GM12878 (cell line): ENCODE measurements around the gene LCMT1. TPM values are rescaled to one million over a fixed set of nuclear protein-coding genes. Genes with fewer than 3 reads are reported as not detected.
"Not testable (repeated sequence)": the region's sequence is repeated elsewhere in the genome, so short reads cannot be mapped to it uniquely, and the experiment has no call there.

Source experiments
- ATAC-seq: fragments of 200-7000 bp; cut with Tn5 transposase; 3 replicates; pipeline ENCODE4 v1.9.1; 2020; ENCODE audit warnings: mild to moderate bottlenecking, moderate library complexity
- BruUV-seq: library from RNA; stranded (reverse); fragments of 400-500 nt; replicated peaks from 2 replicates; lab custom pipeline; 2021; lab: Mats Ljungman, UMichigan
- CTCF ChIA-PET: fragments of 300-600 bp; sonication (Branson Sonifier 250); formaldehyde crosslinking; extraction: SDS; loops from one replicate; lab custom pipeline; 2021; ENCODE audit warnings: inconsistent platforms; lab: Yijun Ruan, JAX
- POLR2A ChIA-PET: fragments of 350-600 bp; formaldehyde crosslinking; extraction: SDS; loops from one replicate; lab custom pipeline; 2021; ENCODE audit warnings: inconsistent platforms; lab: Charles Lee
- RAD21 ChIA-PET: fragments of 300-600 bp; sonication (Branson Sonifier 250); formaldehyde crosslinking; loops from one replicate; lab custom pipeline; 2023; ENCODE audit warnings: antibody characterized with exemption; ENCODE audit not compliant: unreplicated experiment; lab: Charles Lee
- SMC1A ChIA-PET: fragments of 300-600 bp; sonication (Branson Sonifier 250); formaldehyde crosslinking; loops from one replicate; lab custom pipeline; 2023; ENCODE audit not compliant: unreplicated experiment, uncharacterized antibody; lab: Charles Lee
- DNase-seq: peaks from one replicate; pipeline ENCODE4 v3.0.0-alpha.2; 2011; ENCODE audit warnings: low read depth, low spot score
- FAIRE-seq: peaks from 3 replicates; lab custom pipeline; 2011; peaks lifted over from hg19 to GRCh38; lab: Jason Lieb, UNC
- H2AFZ ChIP-seq: 2 replicates; pipeline ENCODE4 v1.6.0; 2011; ENCODE audit warnings: low read depth, low read length, control low read depth; ENCODE audit not compliant: control insufficient read depth
- H3K27ac ChIP-seq: 2 replicates; pipeline ENCODE4 v1.5.1; 2011; ENCODE audit warnings: control low read depth; ENCODE audit not compliant: control insufficient read depth, insufficient read depth
- H3K27me3 ChIP-seq, 2 experiments: replicated peaks in 1 of 2; 2 replicates each; pipeline versions ENCODE4 v1.6.0 to v1.6.1; 2011; ENCODE audit warnings: low read length in 1 of 2; ENCODE audit not compliant: control insufficient read depth in 2 of 2, insufficient read depth in 2 of 2
- H3K36me3 ChIP-seq, 2 experiments: 2 replicates each; pipeline ENCODE4 v1.5.1; 2011; ENCODE audit warnings: low read length in 1 of 2; ENCODE audit not compliant: control insufficient read depth in 2 of 2, insufficient read depth in 2 of 2
- H3K4me1 ChIP-seq: 2 replicates; pipeline ENCODE4 v1.6.1; 2011; ENCODE audit warnings: mild to moderate bottlenecking, low read length, moderate library complexity, mixed read lengths; ENCODE audit not compliant: control insufficient read depth, insufficient read depth
- H3K4me2 ChIP-seq: 2 replicates; pipeline ENCODE4 v1.6.0; 2011; ENCODE audit warnings: control low read depth; ENCODE audit not compliant: control insufficient read depth, insufficient read depth
- H3K4me3 ChIP-seq: fragments of 200-600 bp; sonication (generic); 2 replicates; pipeline ENCODE4 v1.5.1; 2016
- H3K79me2 ChIP-seq: 2 replicates; pipeline ENCODE4 v1.6.0; 2011; ENCODE audit warnings: low read length; ENCODE audit not compliant: control insufficient read depth, insufficient read depth
- H3K9ac ChIP-seq: 2 replicates; pipeline ENCODE4 v1.8.0; 2011; ENCODE audit warnings: low read length, control low read depth, mixed read lengths; ENCODE audit not compliant: control insufficient read depth, insufficient read depth
- H3K9me3 ChIP-seq: replicated peaks from 3 replicates; pipeline ENCODE4 v1.5.1; 2011; ENCODE audit warnings: mild to moderate bottlenecking, low read length; ENCODE audit not compliant: control insufficient read depth, insufficient read depth
- H4K20me1 ChIP-seq: 2 replicates; pipeline ENCODE4 v1.6.0; 2011; ENCODE audit not compliant: control insufficient read depth, insufficient read depth
- E2F8 ChIP-seq: fragments of 450-650 bp; IDR thresholded peaks from 2 replicates; pipeline ENCODE4 v1.6.1; 2018; ENCODE audit warnings: mild to moderate bottlenecking, low read depth, moderate library complexity; ENCODE audit not compliant: partially characterized antibody
- ESRRA ChIP-seq: IDR thresholded peaks from 2 replicates; pipeline ENCODE4 v1.6.1; 2012; ENCODE audit warnings: mild to moderate bottlenecking, low read length, improper control_type of control experiment
- MXI1 ChIP-seq: fragments of 150-350 bp; IDR thresholded peaks from 2 replicates; pipeline ENCODE4 v1.6.1; 2011; ENCODE audit warnings: low read depth, mild to moderate bottlenecking, inconsistent platforms, low read length, improper control_type of control experiment
- RELB ChIP-seq: fragments of 450-650 bp; IDR thresholded peaks from 2 replicates; pipeline ENCODE4 v1.6.1; 2017; ENCODE audit warnings: low read depth, mild to moderate bottlenecking, moderate library complexity
- SKIL ChIP-seq: fragments of 450-650 bp; IDR thresholded peaks from 2 replicates; pipeline ENCODE4 v1.6.1; 2017; ENCODE audit warnings: mild to moderate bottlenecking, low read depth, inconsistent platforms; ENCODE audit not compliant: poor library complexity, severe bottlenecking
- WGBS: methylation state at CpG from one replicate; pipeline ENCODE4 v1.1.6; 2016; ENCODE audit warnings: low lambda C conversion rate; ENCODE audit not compliant: insufficient replicate concordance, insufficient coverage; ENCODE audit errors: missing lambda C conversion rate; 5-methylcytosine and 5-hydroxymethylcytosine counted together
- in situ Hi-C: fragments of 300-500 bp; cut with MboI; formaldehyde crosslinking; loops from 9 replicates; pipeline ENCODE4 v1.14.3; 2018; ENCODE audit warnings: mixed read lengths
- intact Hi-C: fragments of 100-400 bp; cut with micrococcal nuclease; formaldehyde crosslinking; loops from one replicate; pipeline ENCODE4 v1.14.2; 2022; ENCODE audit not compliant: unreplicated experiment
- polyA plus RNA-seq, 11 experiments: library from polyadenylated mRNA; depleted of rRNA in 4 of 11; unstranded in 6 of 11; stranded (reverse) in 5 of 11; fragments of >200 nt; fragmentation: Nextera tagmentation in 4 of 11; fragmentation: Illumina TruSeq in 1 of 11; extraction: Ambion mirVana in 4 of 11; extraction: Trizol in 1 of 11; gene quantifications; 1 replicate in 1 of 11; 2 replicates in 10 of 11; pipeline versions ENCODE4 v1.2.1 to v1.2.3, GENCODE V29; 2011 to 2016; ENCODE audit warnings: inconsistent platforms in 2 of 11, missing spikeins in 2 of 11, low read depth in 1 of 11
- total RNA-seq, 4 experiments: library from RNA; depleted of rRNA in 3 of 4; stranded (reverse); fragments of >200 nt in 3 of 4; fragmentation: Illumina TruSeq in 1 of 4; extraction: Trizol in 1 of 4; gene quantifications; 2 replicates each; pipeline versions ENCODE4 v1.2.1 to v1.2.3, GENCODE V29; 2013 to 2021

Gene LCMT1
- total and polyA plus RNA-seq, 10 of the 15 experiments (the other 5 are each of a cell fraction or from before 2014, with no cell fraction given), result 19.7 to 51.2 (median 32.6) TPM

GRCh38 chr16:25064281-25064680, 47.3 kb upstream of the LCMT1 start:
- FAIRE-seq, result peak; percentile 41
- ChIA-PET SMC1A (interaction anchor here (0.7 to 3.8 kb wide), 6 partner anchors 13 to 45 kb away, joined by 3 to 32 read pairs (median 5); no protein-coding TSS in a partner anchor), RAD21 (interaction anchor here (1.0 to 3.8 kb wide), 5 partner anchors 13 to 161 kb away, joined by 4 to 12 read pairs (median 5); no protein-coding TSS in a partner anchor), CTCF (interaction anchor here (0.8 to 1.9 kb wide), 5 partner anchors 8 to 159 kb away, joined by 3 to 8 read pairs (median 7); no protein-coding TSS in a partner anchor), POLR2A (interaction anchor here (0.8 to 3.2 kb wide), 6 partner anchors 13 to 49 kb away, joined by 3 to 11 read pairs (median 6); partner anchors contain the start of gene ARHGAP17)
- DNase-seq, H3K4me2 ChIP-seq, H3K36me3 ChIP-seq, H3K27me3 ChIP-seq, H3K27ac ChIP-seq, BruUV-seq, H4K20me1 ChIP-seq, ATAC-seq, H3K4me3 ChIP-seq, H2AFZ ChIP-seq, H3K79me2 ChIP-seq, H3K9me3 ChIP-seq, H3K9ac ChIP-seq, intact Hi-C loops: not testable (repeated sequence)
- H3K4me1 ChIP-seq, result peaks cover 24% of the 10 kb centered on the region
- 88% methylated on average over 1 of the region's 1 CpG for WGBS
- in situ Hi-C loops, result loop anchor here (5.0 kb wide), 1 partner anchor 163 kb away; no protein-coding TSS in a partner anchor

- ChIA-PET POLR2A (interaction anchor here (1.3 to 3.2 kb wide), 4 partner anchors 25 to 45 kb away, joined by 5 to 11 read pairs (median 7); no protein-coding TSS in a partner anchor), RAD21 (interaction anchor here (1.2 to 3.8 kb wide), 4 partner anchors 24 to 160 kb away, joined by 6 to 12 read pairs (median 12); partner anchors contain the start of gene LCMT1), CTCF (interaction anchor here (0.8 to 3.1 kb wide), 7 partner anchors 8 to 161 kb away, joined by 3 to 31 read pairs (median 7); partner anchors contain the start of gene LCMT1), SMC1A (interaction anchor here (0.7 to 3.8 kb wide), 10 partner anchors 8 to 168 kb away, joined by 3 to 32 read pairs (median 5); no protein-coding TSS in a partner anchor)
- Histone ChIP-seq H3K9me3 (no peaks in the 10 kb centered on the region), H3K4me2 (no peak overlapping the region), H3K4me1 (peaks cover 24% of the 10 kb centered on the region), H4K20me1 (no peaks in the 10 kb centered on the region), H3K4me3 (no peak overlapping the region), H3K79me2 (no peaks in the 10 kb centered on the region), H3K27ac (no peak overlapping the region), H2AFZ (no peak overlapping the region), H3K9ac (no peak overlapping the region), H3K27me3 (peaks cover 0 to 2% of the 10 kb centered on the region in 2 experiments; a peak in 1 of 4 replicates), H3K36me3 (no peaks in the 10 kb centered on the region)
- no TSS peak for BruUV-seq
- no peak for FAIRE-seq
- ATAC-seq, result no peak
- 67% methylated on average over 6 of the region's 6 CpGs for WGBS
- no peak for DNase-seq
- intact Hi-C loops (no loop called here), in situ Hi-C loops (loop anchor here (5.0 kb wide), 1 partner anchor 162 kb away; no protein-coding TSS in a partner anchor)
- TF ChIP-seq E2F8, result no peak
- no peak for TF ChIP-seq SKIL
- no peak for TF ChIP-seq RELB
- TF ChIP-seq ESRRA, result no peak
- no peak for TF ChIP-seq MXI1
Observed at GRCh38 chr16:25064937-25065336, 46.6 kb upstream of the LCMT1 start.
